GM12878 (cell line): Measurements from ENCODE around the gene SYNGR4. TPM values are rescaled to one million over a fixed set of nuclear protein-coding genes. Genes with fewer than 3 reads are reported as not detected.

Experiments
- CEBPB ChIP-seq, 2 experiments: fragments of 150-350 bp in 1 of 2; IDR thresholded peaks; 2 replicates each; pipeline ENCODE4 v1.6.1; 2012 to 2014; ENCODE audit warnings: low read depth in 2 of 2, low read length in 2 of 2, borderline replicate concordance in 1 of 2, inconsistent platforms in 1 of 2
- CHD2 ChIP-seq: IDR thresholded peaks from 2 replicates; pipeline ENCODE4 v1.6.1; 2011; ENCODE audit warnings: low read depth, low read length, improper control_type of control experiment, borderline replicate concordance
- FOXM1 ChIP-seq: IDR thresholded peaks from 2 replicates; pipeline ENCODE4 v1.6.1; 2012; ENCODE audit warnings: low read depth, mild to moderate bottlenecking, inconsistent platforms, low read length, moderate library complexity
- HDAC2 ChIP-seq: fragments of 200-600 bp; sonication (generic); IDR thresholded peaks from 2 replicates; pipeline ENCODE4 v1.6.1; 2017
- MYB ChIP-seq: fragments of 150-350 bp; IDR thresholded peaks from 2 replicates; pipeline ENCODE4 v1.6.1; 2014; ENCODE audit warnings: mild to moderate bottlenecking, low read depth, low read length, borderline replicate concordance
- polyA plus RNA-seq, 11 experiments: library from polyadenylated mRNA; depleted of rRNA in 4 of 11; unstranded in 6 of 11; stranded (reverse) in 5 of 11; fragments of >200 nt; fragmentation: Nextera tagmentation in 4 of 11; fragmentation: Illumina TruSeq in 1 of 11; extraction: Ambion mirVana in 4 of 11; extraction: Trizol in 1 of 11; gene quantifications; 1 replicate in 1 of 11; 2 replicates in 10 of 11; pipeline versions ENCODE4 v1.2.1 to v1.2.3, GENCODE V29; 2011 to 2016; ENCODE audit warnings: inconsistent platforms in 2 of 11, missing spikeins in 2 of 11, low read depth in 1 of 11
- total RNA-seq, 4 experiments: library from RNA; depleted of rRNA in 3 of 4; stranded (reverse); fragments of >200 nt in 3 of 4; fragmentation: Illumina TruSeq in 1 of 4; extraction: Trizol in 1 of 4; gene quantifications; 2 replicates each; pipeline versions ENCODE4 v1.2.1 to v1.2.3, GENCODE V29; 2013 to 2021
- TF ChIP-seq, protein P1 (sequence below): fragments of 450-650 bp; IDR thresholded peaks from 2 replicates; pipeline ENCODE4 v1.6.1; 2018; ENCODE audit warnings: borderline replicate concordance, mild to moderate bottlenecking; ENCODE audit not compliant: partially characterized antibody
- TF ChIP-seq, protein P2 (sequence below): fragments of 450-650 bp; IDR thresholded peaks from 2 replicates; pipeline ENCODE4 v1.6.1; 2017; ENCODE audit warnings: mild to moderate bottlenecking, moderate library complexity

Gene SYNGR4
- total and polyA plus RNA-seq, 10 of the 15 experiments (the other 5 are each of a cell fraction or from before 2014, with no cell fraction given) = 0.08 to 0.72 (median 0.17) TPM; not detected in 6

DNA sequence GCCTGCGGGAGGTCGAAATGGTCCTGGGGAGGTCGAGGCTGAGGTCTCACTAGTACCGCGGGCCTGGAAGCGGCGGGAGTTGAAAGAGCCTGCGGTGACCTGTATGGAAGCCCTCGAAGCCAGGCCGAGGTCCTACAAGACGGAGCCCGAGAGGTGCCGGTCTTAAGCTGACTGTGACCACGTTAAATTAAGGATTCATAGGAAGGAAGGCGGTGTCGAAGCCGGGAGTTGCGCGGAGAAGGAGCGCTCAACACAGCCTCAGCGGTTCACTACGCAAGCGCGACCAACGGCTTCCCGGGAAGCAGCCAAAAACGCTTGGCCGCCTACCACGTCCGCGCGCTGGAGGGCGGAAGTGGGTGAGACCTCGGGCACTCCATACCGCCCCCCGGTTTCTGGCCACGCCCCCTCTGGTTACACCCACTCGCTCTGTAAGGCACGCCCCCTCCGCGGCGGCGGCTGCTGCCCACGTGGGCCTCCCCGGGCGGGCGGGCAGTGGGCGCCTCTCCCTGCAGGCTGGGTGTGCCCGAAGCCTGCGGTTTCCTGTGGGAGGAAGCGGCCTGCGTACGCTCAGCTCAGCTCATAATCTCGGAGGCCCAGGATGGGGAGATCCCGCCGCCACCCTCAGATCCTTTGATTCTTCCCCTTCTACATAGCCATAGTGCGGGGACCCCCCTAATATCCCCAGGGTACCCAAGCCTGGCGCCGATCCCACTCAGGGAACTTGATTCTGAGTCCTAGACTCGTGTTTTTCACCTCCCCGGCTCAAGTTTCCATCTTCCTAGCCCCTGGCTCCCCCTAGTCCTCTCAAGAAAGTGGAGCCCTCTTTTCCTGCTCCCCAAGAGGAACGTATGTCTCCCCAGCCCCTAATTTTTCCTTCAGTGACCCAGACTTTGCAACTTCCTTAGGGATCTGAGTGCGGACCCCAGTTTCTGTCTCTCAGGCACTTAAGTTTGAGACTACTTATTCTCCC is 42.3 kb upstream of the SYNGR4 start (continued):
- TF ChIP-seq CHD2 (peak; percentile 68), HDAC2 (no peak), MYB (no peak), CEBPB (IDR thresholded peaks at IDR 0.05; ENCODE audit: borderline replicate concordance in 1 of 2, low read depth in 2 of 2, low read length in 2 of 2) (no peak), FOXM1 (peak; percentile 26; the same call in 1 of the 2 replicates)
- TF ChIP-seq, protein P1, sequence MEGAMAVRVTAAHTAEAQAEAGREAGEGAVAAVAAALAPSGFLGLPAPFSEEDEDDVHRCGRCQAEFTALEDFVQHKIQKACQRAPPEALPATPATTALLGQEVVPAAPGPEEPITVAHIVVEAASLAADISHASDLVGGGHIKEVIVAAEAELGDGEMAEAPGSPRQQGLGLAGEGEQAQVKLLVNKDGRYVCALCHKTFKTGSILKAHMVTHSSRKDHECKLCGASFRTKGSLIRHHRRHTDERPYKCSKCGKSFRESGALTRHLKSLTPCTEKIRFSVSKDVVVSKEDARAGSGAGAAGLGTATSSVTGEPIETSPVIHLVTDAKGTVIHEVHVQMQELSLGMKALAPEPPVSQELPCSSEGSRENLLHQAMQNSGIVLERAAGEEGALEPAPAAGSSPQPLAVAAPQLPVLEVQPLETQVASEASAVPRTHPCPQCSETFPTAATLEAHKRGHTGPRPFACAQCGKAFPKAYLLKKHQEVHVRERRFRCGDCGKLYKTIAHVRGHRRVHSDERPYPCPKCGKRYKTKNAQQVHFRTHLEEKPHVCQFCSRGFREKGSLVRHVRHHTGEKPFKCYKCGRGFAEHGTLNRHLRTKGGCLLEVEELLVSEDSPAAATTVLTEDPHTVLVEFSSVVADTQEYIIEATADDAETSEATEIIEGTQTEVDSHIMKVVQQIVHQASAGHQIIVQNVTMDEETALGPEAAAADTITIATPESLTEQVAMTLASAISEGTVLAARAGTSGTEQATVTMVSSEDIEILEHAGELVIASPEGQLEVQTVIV = peak; percentile 52
- TF ChIP-seq, protein P2, sequence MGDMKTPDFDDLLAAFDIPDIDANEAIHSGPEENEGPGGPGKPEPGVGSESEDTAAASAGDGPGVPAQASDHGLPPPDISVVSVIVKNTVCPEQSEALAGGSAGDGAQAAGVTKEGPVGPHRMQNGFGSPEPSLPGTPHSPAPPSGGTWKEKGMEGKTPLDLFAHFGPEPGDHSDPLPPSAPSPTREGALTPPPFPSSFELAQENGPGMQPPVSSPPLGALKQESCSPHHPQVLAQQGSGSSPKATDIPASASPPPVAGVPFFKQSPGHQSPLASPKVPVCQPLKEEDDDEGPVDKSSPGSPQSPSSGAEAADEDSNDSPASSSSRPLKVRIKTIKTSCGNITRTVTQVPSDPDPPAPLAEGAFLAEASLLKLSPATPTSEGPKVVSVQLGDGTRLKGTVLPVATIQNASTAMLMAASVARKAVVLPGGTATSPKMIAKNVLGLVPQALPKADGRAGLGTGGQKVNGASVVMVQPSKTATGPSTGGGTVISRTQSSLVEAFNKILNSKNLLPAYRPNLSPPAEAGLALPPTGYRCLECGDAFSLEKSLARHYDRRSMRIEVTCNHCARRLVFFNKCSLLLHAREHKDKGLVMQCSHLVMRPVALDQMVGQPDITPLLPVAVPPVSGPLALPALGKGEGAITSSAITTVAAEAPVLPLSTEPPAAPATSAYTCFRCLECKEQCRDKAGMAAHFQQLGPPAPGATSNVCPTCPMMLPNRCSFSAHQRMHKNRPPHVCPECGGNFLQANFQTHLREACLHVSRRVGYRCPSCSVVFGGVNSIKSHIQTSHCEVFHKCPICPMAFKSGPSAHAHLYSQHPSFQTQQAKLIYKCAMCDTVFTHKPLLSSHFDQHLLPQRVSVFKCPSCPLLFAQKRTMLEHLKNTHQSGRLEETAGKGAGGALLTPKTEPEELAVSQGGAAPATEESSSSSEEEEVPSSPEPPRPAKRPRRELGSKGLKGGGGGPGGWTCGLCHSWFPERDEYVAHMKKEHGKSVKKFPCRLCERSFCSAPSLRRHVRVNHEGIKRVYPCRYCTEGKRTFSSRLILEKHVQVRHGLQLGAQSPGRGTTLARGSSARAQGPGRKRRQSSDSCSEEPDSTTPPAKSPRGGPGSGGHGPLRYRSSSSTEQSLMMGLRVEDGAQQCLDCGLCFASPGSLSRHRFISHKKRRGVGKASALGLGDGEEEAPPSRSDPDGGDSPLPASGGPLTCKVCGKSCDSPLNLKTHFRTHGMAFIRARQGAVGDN = peak; percentile 79
